Right cardiac atrium (tissue), 5 donors: ENCODE data around the gene ARHGEF37. TPM values are rescaled to one million over a fixed set of nuclear protein-coding genes. Genes with fewer than 3 reads are reported as not detected.
A peak's percentile ranks its signal among the peaks of the same experiment; 100 is the strongest.

Source experiments
- ATAC-seq, 2 donors: fragments of 200-7000 bp; cut with Tn5 transposase; one replicate each; pipeline versions ENCODE4 v1.8.0 to v1.9.1; 2020; ENCODE audit warnings: moderate library complexity in 2 of 2, mild to moderate bottlenecking in 1 of 2
- DNase-seq, 3 donors: peaks; one replicate each; pipeline ENCODE4 v3.0.0-alpha.2; 2020
- H3K27ac ChIP-seq: one replicate; pipeline ENCODE4 v1.5.1; 2013; ENCODE audit warnings: mild to moderate bottlenecking, low read length, control low read depth, moderate library complexity
- H3K27me3 ChIP-seq: one replicate; pipeline ENCODE4 v1.6.1; 2013; ENCODE audit not compliant: control insufficient read depth, insufficient read depth
- H3K4me1 ChIP-seq: one replicate; pipeline ENCODE4 v1.6.1; 2013; ENCODE audit warnings: low read length; ENCODE audit not compliant: control insufficient read depth, insufficient read depth
- H3K4me3 ChIP-seq: one replicate; pipeline ENCODE4 v1.5.1; 2013; ENCODE audit warnings: low read length, control low read depth
- H3K9me3 ChIP-seq: one replicate; pipeline ENCODE4 v1.6.1; 2013; ENCODE audit warnings: low read length; ENCODE audit not compliant: control insufficient read depth
- WGBS: extraction: QIAGEN DNeasy Blood & Tissue Kit; methylation state at CpG from one replicate; pipeline ENCODE4 v1.1.7; 2013; 5-methylcytosine and 5-hydroxymethylcytosine counted together
- intact Hi-C, 4 donors: fragments of 100-400 bp; cut with DNase I; formaldehyde crosslinking; loops; one replicate each; pipeline versions ENCODE4 v1.11.0 to v1.14.0; 2022 to 2023
- polyA plus RNA-seq: library from polyadenylated mRNA; stranded (reverse); fragments of 200-250 nt; gene quantifications from one replicate; pipeline ENCODE4 v1.2.3, GENCODE V29; 2013
- total RNA-seq, 4 donors: library from RNA; stranded (reverse); fragmentation: NEBNext Ultra II Directional; extraction: Animal tissue kit (Norgen Biotek cat#: 25700); gene quantifications; one replicate each; pipeline ENCODE4 v1.2.1, GENCODE V29; 2021
- donor health status: healthy with polysubstance abuse.
- donor health status: DM: no; HTN: yes; CAD: no.
- donor health status: DM: no; HTN: no; CAD: no.
- donor health status: DM: no; HTN: yes; CAD: no; lungs with severe emphysema.
- donor health status: DM: yes; HTN: yes; CAD: no.

The ARHGEF37 gene
- total and polyA plus RNA-seq, 5 donors, result 10.4 to 25.7 (median 23.0) TPM

DNA sequence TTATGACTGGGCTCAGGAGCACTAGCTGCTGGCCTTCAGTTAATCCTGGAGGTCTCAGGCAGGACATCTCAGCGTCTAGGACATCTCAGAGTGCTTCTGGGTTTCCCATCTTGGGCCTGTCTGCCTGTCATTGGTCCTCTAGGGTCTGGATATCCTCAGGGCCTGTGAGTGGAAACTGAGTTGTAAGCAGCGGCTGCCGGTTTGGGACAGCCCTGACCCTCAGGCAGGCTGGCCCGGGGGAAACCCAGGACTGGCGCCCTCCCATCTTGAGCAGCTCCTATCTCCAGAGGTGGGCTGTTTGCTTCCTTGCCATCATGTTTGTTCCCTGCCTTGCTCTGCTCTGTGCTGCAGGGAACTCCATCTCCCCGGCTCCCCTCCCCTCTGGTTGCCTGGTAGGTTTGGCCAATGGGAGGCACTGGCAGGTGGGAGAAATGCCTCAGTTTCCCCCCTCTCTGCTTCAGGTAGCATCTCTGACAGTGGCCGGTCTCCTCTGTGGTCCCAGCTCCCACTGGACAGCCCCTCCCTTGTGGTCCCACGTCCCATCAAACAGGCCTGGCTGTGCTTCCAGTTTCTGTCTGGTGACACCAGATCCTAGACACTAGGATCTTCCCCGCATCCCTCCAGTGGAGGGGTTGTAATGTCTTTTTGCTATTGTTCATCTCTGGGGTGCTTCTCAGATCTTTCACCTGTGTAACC lies 57.4 kb downstream of the ARHGEF37 start:
- Histone ChIP-seq H3K9me3 (no peaks in the 10 kb centered on the region), H3K4me1 (peaks cover 5% of the 10 kb centered on the region), H3K27me3 (no peaks in the 10 kb centered on the region), H3K4me3 (no peak overlapping the region), H3K27ac (no peak overlapping the region)
- DNase-seq (no peak), ATAC-seq (no peak)
- intact Hi-C loops, result loop anchor here (5.0 kb wide), 3 partner anchors 189 to 354 kb away; no protein-coding TSS in a partner anchor
- 83% methylated on average over 9 of the region's 9 CpGs for WGBS

DNA sequence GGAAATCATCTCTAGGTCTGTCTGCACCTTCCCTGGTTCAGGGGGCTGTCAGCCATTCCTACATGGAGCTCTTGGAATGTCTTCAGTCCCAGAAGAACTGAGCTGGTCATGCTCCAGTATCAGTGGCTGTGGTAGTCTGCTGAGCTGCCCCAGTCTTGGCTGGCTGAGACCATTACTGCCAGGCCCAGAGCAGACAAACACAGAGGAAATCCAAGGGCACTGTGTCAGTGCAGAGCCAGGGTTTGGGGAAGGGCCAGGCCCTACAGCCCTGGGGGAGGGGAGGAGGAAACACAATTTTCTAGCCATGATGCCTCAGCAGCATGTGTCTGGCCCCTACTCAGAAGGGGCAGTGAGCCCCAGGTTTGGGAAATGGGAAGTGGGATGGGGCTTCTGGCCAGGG lies 58.4 kb downstream of the ARHGEF37 start:
- H3K4me3 ChIP-seq, result no peak overlapping the region
- H3K27ac ChIP-seq, result peak overlapping the region; percentile 14
- ATAC-seq (peak; percentile 36 to 43), DNase-seq (no peak)
- intact Hi-C loops, result loop anchor here (5.0 kb wide), 3 partner anchors 188 to 353 kb away; no protein-coding TSS in a partner anchor
- peaks cover 5% of the 10 kb centered on the region for H3K4me1 ChIP-seq
- H3K9me3 ChIP-seq, result no peaks in the 10 kb centered on the region
- no peaks in the 10 kb centered on the region for H3K27me3 ChIP-seq

DNA sequence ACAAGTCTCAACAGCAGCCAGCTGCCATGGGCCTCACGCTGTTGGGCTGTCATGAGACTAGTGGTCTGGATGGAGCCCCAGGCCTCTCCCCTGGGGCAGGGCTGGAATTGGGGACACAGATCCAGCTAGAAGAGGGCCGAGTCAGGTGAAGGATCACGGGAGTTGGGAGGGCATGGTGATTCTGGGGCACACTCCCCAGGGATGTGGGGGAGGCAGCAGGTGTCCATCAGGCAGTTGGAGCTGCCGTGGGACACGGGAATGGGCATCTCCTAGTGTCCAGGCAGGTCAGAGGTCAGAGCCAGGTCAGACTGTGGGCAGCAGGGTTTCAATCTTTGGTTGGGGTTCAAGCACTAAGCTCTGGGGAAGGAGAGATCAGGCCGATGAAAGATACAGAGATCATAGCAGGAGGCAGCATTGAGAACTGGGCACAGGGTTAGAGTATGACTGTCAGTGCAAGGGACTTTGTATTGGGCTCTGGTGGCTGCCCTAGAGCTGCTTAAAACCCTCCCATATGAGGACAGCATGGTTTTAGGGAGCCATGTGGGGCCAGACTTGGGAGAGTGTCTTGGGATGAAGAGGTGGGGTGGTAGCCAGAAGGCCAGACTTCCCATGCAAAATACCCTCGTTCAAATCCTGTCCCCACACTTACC lies 59.2 kb downstream of the ARHGEF37 start:
- no peak for DNase-seq
- intact Hi-C loops, result no loop called here
- 65% methylated on average over 7 of the region's 7 CpGs for WGBS

DNA sequence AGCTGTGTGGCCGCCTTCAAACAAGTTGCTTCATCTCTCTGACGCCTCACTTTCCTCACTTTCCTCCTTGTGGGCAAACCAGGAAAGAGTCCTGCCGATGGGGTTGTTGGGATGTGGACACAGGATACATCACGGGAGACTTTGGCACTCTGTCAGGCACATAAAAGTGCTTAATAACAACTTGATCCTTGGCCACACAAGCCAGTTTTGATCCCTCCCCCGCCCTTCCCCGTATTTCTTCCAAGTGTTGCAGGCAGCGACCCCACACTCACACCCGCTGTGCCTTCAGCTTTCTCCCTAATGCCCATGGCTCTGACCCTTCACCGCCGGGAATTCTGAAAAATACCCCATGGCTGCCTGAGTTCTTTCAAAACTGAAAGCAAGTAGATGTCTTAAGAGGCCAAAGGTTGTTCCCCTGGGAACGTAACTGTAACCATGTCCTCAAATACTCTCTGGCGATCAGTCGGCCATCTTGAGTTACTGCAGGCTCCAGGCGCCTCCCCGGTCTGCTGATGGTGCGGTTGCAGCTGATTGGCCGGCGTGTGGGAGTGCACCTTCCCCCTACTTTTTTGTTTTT lies 59.8 kb downstream of the ARHGEF37 start:
- peaks cover 5% of the 10 kb centered on the region for H3K4me1 ChIP-seq
- no peaks in the 10 kb centered on the region for H3K9me3 ChIP-seq
- H3K4me3 ChIP-seq, result no peak overlapping the region
- H3K27ac ChIP-seq, result peak overlapping the region; percentile 50
- WGBS, result 64% methylated on average over 18 of the region's 18 CpGs
- DNase-seq (no peak), ATAC-seq (peak; percentile 22 to 25)
- no peaks in the 10 kb centered on the region for H3K27me3 ChIP-seq
- intact Hi-C loops, result no loop called here

More for the DNA sequence above, 59.2 kb downstream of the ARHGEF37 start:
- no peaks in the 10 kb centered on the region for H3K27me3 ChIP-seq
- H3K4me1 ChIP-seq, result peaks cover 5% of the 10 kb centered on the region
- no peaks in the 10 kb centered on the region for H3K9me3 ChIP-seq
- H3K27ac ChIP-seq, result peak overlapping the region; percentile 50
- ATAC-seq, result peak in 1 of 2 donors; percentile 5
- H3K4me3 ChIP-seq, result no peak overlapping the region

- Histone ChIP-seq H3K27me3 (no peaks in the 10 kb centered on the region), H3K4me3 (no peak overlapping the region), H3K4me1 (peaks cover 5% of the 10 kb centered on the region), H3K27ac (no peak overlapping the region), H3K9me3 (no peaks in the 10 kb centered on the region)
- intact Hi-C loops, result no loop called here
- DNase-seq (no peak), ATAC-seq (no peak)
- 94% methylated on average over 5 of the region's 5 CpGs for WGBS
Measured at GRCh38 chr5:149641600-149641999, 60.3 kb downstream of the ARHGEF37 start.

DNA sequence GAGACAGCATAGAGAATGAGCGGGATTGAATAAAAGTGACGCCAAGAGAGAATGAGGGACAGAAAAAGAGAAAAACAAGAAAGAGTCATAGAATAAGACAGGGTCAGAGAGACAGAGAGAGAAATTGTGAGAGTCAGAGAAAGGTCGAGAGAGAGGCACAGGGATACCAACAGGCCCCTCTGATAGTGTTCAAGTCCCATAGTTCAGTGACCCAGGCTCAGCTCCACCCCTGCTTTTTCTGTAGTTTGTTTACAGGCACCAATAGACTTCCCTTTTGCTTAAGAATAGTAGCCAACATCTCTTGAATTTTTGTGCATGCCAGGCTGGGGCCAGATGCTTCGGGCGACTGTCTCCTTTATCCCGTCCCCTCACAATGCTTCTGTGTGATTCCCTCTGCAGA lies 62.5 kb downstream of the ARHGEF37 start:
- Histone ChIP-seq H3K27me3 (no peaks in the 10 kb centered on the region), H3K9me3 (no peaks in the 10 kb centered on the region), H3K4me1 (peaks cover 5% of the 10 kb centered on the region), H3K27ac (no peak overlapping the region), H3K4me3 (no peak overlapping the region)
- ATAC-seq (no peak), DNase-seq (no peak)
- WGBS, result 81% methylated on average over 6 of the region's 6 CpGs
- intact Hi-C loops, result no loop called here

- Histone ChIP-seq H3K27me3 (no peaks in the 10 kb centered on the region), H3K9me3 (no peaks in the 10 kb centered on the region), H3K27ac (no peak overlapping the region), H3K4me1 (peaks cover 5% of the 10 kb centered on the region), H3K4me3 (no peak overlapping the region)
- intact Hi-C loops, result no loop called here
- DNase-seq (no peak), ATAC-seq (no peak)
- WGBS, result 92% methylated on average over 4 of the region's 4 CpGs
Measured at GRCh38 chr5:149644629-149645028, 63.3 kb downstream of the ARHGEF37 start.

DNA sequence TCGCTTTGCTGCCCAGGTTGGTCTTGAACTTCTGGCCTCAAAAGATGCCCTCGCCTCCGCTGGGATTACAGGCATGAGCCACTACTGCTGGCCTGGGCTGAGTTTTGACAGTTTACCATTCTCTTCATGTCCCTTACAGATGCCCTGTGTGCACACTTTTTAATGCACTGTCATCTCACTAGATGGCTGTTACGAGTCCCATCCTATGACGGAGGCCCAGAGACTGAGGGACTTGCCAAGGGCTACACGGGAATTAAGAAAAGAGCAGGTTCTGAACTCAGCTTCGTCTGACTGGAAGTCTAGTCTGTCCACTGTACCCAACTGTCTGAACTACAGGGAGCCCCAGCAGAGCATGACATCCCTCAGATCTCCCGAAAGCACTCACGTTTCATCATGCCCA lies 63.9 kb downstream of the ARHGEF37 start:
- no peaks in the 10 kb centered on the region for H3K9me3 ChIP-seq
- ATAC-seq (no peak), DNase-seq (no peak)
- 66% methylated on average over 9 of the region's 9 CpGs for WGBS
- H3K27me3 ChIP-seq, result no peaks in the 10 kb centered on the region
- intact Hi-C loops, result no loop called here
- no peak overlapping the region for H3K27ac ChIP-seq
- peaks cover 2% of the 10 kb centered on the region for H3K4me1 ChIP-seq
- no peak overlapping the region for H3K4me3 ChIP-seq

DNA sequence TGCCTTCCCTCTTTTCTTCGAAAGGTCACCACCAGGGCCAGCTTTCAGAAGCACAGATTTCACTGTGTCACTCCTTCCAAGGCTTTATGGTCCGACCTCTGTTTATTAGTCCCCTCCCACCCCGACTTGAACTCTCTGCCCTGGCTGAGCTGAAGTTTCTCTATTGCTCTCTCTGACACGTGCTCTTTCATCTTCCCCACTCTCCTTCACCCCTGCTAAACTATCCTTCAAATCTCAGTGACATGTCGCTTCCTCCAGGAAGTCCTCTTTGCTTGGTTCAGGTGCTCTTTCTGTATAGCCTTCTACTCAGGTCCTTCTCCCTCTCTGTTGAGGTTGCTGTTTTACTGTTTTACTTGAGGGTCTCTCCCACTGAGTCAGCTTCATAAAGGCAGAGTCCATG lies 64.4 kb downstream of the ARHGEF37 start:
- WGBS, result 68% methylated on average over 5 of the region's 5 CpGs
- Histone ChIP-seq H3K27me3 (no peaks in the 10 kb centered on the region), H3K9me3 (no peaks in the 10 kb centered on the region), H3K27ac (no peak overlapping the region), H3K4me1 (peaks cover 2% of the 10 kb centered on the region), H3K4me3 (no peak overlapping the region)
- ATAC-seq (no peak), DNase-seq (no peak)
- intact Hi-C loops, result no loop called here

DNA sequence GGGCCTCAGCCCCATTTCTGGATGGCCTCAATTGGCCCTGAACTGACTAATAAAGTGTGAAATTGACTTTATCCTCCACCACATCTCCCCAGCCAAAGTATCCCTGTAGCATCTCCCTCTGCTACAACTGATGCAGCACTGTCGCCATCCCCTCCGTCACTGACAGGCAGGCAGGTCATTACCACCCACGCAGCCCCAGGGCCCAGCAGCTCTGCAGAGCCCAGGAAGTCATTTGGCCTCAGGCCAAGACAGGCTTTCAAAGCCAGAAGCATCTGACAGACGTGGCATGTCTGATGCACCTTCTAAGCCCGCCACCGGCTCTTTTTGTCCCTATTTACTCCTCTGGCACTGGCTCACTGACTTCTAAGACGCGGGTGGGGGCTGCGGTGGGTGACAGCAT lies 65.3 kb downstream of the ARHGEF37 start:
- WGBS, result 54% methylated on average over 9 of the region's 9 CpGs
- DNase-seq (no peak), ATAC-seq (peak in 1 of 2 donors; percentile 36)
- no peak overlapping the region for H3K4me3 ChIP-seq
- H3K9me3 ChIP-seq, result no peaks in the 10 kb centered on the region
- no peak overlapping the region for H3K27ac ChIP-seq
- H3K27me3 ChIP-seq, result no peaks in the 10 kb centered on the region
- H3K4me1 ChIP-seq, result no peaks in the 10 kb centered on the region
- intact Hi-C loops, result no loop called here

- DNase-seq, result no peak
- 61% methylated on average over 3 of the region's 3 CpGs for WGBS
- Histone ChIP-seq H3K27me3 (no peaks in the 10 kb centered on the region), H3K4me1 (no peaks in the 10 kb centered on the region), H3K9me3 (no peaks in the 10 kb centered on the region), H3K4me3 (no peak overlapping the region), H3K27ac (no peak overlapping the region)
- no peak for ATAC-seq
- intact Hi-C loops, result no loop called here
Measured at GRCh38 chr5:149647334-149647733, 66.0 kb downstream of the ARHGEF37 start.
